ENCODE measurements around the gene DMP1.

The DMP1 gene, protein sequence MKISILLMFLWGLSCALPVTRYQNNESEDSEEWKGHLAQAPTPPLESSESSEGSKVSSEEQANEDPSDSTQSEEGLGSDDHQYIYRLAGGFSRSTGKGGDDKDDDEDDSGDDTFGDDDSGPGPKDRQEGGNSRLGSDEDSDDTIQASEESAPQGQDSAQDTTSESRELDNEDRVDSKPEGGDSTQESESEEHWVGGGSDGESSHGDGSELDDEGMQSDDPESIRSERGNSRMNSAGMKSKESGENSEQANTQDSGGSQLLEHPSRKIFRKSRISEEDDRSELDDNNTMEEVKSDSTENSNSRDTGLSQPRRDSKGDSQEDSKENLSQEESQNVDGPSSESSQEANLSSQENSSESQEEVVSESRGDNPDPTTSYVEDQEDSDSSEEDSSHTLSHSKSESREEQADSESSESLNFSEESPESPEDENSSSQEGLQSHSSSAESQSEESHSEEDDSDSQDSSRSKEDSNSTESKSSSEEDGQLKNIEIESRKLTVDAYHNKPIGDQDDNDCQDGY

DNA sequence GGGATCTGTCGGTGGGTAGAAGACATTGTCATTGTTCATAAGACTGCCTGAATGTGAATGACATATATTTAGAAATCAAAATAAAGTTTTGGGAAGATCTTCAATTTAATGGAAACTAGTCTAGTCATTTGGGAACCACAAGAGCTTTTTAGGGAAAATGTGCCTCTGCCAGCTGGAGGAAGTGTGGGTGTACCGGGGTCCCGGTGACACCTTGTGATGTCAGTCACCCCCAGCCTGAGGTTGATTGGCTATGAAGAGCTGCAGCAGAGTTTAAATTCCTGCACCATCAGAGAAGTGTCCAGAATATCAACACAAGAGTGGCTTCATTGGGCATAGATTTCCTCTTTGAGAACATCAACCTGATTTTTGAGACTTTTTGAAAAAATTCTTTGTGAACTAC, at the start of gene DMP1:
Gene DMP1 (plus strand): TSS at position 301 of the 400 bp plus-strand sequence. CDS start 6,213 bp downstream, outside the sequence.
- DNase-seq (ENCODE audit: low read depth in 3 of 3): no peak

DNA sequence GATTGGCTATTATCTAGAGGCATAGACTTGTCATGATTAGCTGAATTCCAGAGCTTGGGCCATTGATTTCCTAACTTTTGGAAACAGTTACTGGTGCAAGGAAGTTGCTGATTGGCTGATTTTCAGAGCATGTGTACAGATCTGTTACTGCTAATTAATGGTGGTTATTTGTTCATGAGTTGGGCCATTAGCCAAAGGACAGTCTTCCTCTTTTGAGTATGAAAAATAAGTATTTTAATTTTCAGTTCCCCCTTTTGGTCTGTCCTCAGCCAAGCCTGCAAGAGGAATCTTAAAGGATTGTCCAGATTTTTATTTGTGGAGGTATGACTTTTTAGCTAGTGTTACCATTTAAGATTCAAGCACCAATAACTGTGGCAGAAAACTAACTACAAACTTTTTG, 48.7 kb upstream of the DMP1 start:
- no peak for DNase-seq (ENCODE audit: low read depth in 3 of 3)

DNA sequence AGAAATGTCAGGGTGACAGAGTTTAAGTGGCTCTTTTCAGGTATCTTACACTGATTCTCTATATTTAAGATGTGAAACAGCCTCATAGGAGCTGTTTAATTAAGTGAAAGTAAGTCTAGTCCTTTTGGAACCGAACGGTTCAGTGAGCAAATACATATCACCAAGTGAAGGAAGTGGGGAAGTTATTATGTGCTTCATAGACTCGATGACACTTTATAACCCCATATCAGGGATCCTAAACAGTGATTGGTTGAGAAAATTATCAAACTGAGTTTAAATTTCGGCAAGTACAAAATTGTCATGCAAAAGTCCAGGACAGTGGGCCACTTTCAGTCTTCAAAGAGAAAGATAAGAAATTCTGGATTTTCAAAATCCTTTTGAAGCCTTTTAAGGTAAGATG, 41.9 kb upstream of the DMP1 start, which contains the start of gene DSPP:
Gene DSPP (plus strand): TSS at position 301 of the 400 bp plus-strand sequence. CDS start 2,380 bp downstream, outside the sequence.
- no peak for DNase-seq (ENCODE audit: low read depth in 3 of 3)

DNA sequence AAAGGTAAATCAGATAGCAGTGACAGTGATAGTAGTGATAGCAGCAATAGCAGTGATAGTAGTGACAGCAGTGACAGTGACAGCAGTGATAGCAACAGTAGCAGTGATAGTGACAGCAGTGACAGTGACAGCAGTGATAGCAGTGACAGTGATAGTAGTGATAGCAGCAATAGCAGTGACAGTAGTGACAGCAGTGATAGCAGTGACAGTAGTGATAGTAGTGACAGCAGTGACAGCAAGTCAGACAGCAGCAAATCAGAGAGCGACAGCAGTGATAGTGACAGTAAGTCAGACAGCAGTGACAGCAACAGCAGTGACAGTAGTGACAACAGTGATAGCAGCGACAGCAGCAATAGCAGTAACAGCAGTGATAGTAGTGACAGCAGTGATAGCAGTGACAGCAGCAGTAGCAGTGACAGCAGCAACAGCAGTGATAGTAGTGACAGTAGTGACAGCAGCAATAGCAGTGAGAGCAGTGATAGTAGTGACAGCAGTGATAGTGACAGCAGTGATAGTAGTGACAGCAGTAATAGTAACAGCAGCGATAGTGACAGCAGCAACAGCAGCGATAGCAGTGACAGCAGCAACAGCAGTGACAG, 35.7 kb upstream of the DMP1 start:
- DNase-seq (ENCODE audit: low read depth in 3 of 3): no peak

DNA sequence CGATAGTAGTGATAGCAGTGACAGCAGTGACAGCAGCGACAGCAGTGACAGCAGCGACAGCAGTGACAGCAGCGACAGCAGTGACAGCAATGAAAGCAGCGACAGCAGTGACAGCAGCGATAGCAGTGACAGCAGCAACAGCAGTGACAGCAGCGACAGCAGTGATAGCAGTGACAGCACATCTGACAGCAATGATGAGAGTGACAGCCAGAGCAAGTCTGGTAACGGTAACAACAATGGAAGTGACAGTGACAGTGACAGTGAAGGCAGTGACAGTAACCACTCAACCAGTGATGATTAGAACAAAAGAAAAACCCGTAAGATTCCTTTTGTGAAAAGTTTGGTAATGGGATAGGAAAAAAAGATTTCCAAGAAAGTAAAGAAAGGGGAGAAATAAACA, 33.8 kb upstream of the DMP1 start:
- DNase-seq (ENCODE audit: low read depth in 3 of 3): no peak

DNA sequence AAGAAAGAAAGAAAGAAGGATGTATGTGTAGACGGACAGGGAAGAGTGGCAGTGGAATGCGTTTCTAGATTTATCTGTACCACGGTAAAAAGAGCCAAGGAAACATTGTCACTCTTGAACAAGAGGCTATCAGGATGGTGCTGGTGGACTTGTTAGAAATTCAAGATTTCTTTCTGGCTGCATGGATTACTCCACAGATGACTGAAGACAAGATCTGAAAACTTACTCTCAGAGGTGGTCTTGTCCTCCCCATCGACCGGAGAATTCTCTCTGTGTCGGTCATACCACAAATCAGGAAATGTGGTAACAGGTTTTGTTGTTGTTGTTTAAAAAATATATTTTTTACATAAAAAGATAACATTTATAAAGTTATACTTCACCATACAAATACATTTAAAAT, 30.0 kb upstream of the DMP1 start:
- no peak for DNase-seq (ENCODE audit: low read depth in 3 of 3)

DNA sequence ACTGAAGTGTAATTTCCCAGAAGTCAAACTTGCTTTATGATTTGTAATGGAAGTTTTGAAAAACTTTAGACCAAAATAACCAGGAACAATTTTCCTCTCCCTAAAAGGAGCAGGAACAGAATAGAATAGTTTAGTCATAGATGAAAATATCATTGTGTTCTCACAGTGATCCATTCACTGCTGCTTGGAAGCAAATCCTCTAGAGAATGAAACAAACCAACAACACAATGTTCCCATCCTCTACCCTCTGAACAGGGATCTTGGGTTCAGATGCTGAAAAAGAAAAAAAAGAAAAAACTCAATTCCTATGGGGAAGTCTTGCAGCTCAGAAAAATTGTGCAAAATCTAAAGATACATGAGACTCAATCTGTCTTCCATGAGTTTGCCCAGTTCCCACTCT, 29.6 kb upstream of the DMP1 start:
- no peak for DNase-seq (ENCODE audit: low read depth in 3 of 3)

DNA sequence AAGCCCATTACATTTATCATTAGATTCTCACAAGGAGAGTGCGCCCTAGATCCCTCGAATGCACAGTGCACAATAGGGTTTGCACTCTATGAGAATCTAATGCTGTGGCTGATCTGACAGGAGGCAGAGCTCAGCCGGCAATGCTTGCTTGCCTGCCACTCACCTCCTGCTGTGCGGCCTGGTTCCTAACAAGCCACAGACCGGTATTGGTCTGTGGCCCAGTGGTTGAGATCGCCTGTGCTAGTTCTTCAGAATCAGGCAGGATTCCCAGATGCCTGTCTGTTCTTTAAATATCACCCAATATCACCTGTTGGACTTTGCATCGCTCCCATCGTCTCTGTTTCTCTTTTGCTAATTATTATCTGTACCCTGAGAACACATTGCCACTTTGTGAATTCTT, 27.8 kb upstream of the DMP1 start:
- no peak for DNase-seq (ENCODE audit: low read depth in 3 of 3)

DNA sequence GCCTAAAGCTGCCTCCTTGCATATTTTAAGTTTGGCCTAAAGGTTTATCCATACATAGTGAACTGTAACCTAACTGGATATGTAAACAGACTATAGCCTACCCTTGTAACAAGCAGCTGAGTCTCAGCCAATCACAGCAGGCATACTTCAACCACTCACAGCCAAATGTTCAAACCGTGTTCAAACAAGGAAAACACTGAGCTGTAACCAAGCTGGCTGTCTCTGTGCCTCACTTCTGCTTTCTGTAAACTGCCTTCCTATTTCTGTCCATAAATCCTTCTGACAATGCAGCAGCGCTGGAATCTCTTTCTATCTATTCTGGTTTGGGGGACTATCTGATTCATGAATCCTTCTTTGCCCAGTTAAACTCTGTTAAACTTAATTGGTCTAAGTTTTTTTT, 25.4 kb upstream of the DMP1 start:
- no peak for DNase-seq (ENCODE audit: low read depth in 3 of 3)

DNA sequence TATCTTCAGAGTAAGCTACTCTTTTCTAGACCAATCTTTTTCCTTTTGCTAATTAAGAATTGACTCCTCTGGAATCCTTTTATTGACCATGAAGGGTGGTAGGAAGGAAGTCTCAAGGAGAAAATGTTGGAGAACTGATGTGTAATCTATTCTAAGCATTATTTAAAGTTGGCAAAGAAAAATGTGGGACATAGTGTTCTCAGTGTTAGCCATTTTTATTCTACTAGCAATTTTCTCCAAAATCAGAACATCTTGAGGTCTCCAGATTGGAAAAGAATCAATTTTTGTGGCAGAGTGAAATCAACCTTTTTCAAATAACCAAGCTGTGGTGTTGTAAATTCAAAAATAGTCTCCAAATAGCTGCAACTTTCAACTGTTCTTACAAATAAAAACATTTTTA, 18.4 kb upstream of the DMP1 start:
- no peak for DNase-seq (ENCODE audit: low read depth in 3 of 3)

DNA sequence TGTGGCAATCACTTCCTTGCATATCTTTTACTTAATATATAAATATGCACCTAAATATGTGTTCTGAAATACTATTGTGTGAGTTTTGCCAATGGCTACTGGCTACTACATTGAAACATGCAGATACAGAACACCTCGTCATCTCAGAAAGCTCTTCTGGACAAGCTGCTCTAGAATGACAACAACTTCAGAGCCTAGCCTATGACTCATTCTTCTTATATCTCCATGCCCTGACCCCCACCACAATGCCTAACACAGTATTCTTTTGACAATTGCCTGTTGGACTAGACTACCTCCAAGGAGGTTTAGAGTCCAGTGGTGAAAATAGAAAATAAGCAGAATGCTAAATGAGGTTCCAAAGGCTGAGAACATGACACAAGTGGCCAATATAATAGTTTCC, 17.6 kb upstream of the DMP1 start:
- no peak for DNase-seq (ENCODE audit: low read depth in 3 of 3)

DNA sequence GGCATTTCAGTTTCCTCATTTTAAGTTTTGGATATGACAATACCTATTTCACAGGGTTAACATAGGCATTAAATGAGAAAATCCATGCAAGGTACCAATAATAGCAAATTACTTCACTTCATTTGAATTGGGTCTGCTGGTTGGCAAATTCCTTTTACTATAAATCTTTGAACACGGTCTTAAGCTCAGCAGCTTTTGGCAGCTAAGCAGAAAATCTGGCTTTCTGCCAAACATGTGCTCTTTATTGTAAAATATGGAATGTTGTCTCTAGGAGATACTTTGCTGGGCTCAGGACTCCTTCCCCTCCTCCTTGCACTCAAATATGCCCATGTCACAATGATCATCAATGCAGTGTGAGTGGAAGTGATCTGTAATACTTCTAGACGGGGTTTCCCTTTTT, 16.8 kb upstream of the DMP1 start:
- no peak for DNase-seq (ENCODE audit: low read depth in 3 of 3)

DNA sequence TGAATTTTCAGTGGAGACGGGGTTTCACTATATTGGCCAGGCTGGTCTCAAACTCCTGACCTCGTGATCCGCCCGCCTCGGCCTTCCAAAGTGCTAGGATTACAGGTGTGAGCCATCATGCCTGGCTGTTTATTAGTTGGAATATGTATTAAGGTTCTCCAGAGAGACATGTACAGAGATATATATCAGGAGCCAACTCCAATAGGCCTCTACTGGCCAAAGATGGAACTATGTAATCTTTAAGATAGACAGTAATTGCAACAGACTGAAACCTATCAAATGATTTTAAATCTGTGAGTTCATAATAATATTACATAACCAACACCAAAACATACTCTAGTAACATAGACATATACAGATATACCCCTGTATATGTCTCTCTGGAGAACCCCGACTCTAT, 5.8 kb upstream of the DMP1 start:
- DNase-seq (ENCODE audit: low read depth in 3 of 3): no peak

DNA sequence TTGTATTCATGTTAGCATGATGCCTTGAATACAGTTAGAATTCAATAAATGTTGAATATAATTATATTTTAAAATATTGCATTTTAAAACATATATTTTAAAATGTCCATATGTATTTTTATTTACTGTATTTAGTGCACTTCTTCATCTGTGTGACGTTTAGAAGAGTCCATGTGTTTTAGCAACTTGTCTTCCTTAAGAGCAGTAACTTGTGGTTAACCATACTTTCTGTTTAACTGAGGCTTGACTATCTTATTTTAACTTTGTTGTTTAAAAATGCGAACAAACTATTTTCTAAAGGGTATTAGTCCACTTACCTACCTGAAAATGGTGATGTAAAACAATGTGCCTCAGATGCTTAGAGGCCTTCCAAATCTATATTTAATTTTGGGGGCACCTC, 858 bp downstream of the DMP1 start:
- no peak for DNase-seq (ENCODE audit: low read depth in 3 of 3)

DNA sequence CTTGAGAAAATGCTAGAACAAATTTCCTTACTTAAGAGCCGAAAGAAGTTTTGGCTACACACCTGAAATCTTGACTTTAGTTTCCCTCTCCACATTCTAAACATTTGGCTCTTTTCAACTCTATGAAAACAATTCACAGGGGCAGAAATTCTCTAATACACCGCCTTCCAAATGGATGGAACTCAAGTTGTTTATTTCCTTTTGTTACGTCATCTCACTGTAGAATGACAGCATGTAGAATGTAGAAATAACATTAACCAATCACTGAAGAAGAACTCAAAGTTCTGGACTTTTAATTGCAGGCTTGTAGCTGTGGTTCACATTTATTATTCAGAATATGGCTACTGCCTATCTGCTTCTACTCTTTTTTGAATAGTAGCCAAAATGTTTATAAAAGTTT, 1.9 kb downstream of the DMP1 start:
- no peak for DNase-seq (ENCODE audit: low read depth in 3 of 3)

DNA sequence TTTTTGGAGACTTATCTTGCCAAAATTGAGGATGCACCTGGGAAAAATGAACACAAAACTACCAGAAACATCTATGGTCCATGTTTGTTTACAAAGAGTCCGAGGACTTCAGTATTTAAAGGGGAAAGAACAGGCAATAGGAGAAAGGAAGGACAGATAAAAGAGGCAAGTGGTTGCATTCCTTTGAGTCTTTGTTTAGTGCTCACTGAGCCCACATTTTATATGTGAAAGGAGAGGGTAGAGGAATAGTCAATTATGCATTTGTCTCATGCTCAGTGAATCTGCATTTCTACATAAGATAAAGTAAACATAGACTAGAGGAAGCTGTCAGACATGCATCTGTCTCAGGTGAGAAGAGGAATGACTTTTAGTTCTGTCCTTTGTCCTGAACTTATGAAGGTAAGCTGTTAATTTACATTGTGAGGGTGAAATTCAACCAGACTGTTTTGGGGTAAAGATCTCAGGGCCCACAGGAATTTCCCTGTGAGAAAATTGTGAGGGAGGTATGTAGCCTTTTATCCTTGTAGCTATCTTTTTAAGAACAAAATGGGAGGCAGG, 4.5 kb downstream of the DMP1 start:
- no peak for DNase-seq (ENCODE audit: low read depth in 3 of 3)

DNA sequence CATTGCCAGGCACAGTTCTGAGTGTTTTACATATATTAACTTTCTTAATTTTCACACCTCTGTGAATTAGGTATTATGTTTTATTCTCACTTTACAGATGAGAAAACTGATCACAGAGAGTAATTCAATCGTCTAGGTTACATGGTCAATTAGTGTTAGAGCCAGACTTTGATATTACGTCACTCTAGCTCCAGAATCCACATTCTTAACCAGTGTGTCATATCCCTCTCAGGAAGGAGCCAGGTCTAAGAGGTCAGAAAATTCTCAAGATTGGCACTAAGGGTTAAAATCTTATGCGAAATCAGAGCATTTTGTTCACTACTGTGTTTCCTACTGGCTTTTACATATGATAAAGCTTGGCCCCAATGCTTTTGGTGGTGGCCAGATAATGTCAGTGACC, 7.4 kb downstream of the DMP1 start:
- no peak for DNase-seq (ENCODE audit: low read depth in 3 of 3)

DNA sequence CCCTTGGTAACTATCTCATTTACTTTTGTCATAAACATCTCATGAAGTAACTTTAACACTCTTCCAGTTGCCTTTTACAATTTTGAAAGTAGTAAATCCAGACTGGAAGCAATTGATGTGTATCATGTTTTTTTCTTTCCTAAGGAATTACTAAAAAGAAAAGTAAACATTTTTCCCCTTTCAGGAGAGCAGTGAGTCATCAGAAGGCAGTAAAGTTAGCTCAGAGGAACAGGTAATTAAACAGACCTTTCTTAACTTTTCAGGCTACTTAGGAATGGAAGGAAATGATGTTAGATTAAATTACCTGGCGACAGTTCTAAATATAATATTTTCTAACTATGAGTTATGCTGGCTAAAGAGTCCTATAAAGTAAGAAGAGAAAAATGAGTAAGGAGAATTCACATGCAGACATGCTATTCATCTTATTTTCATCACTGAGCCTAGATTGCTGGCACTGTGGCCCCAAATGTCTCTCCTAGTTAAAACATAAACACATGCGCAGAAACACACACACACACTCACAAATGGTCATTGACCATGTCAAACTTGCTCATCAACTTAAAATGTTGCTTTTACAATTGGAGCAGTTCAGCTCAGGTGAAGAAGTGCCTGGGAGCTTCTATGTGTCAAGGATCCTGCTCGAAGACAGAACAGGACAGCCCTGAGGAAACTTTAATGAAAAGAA, 9.3 kb downstream of the DMP1 start:
- DNase-seq (ENCODE audit: low read depth in 3 of 3): no peak

DNA sequence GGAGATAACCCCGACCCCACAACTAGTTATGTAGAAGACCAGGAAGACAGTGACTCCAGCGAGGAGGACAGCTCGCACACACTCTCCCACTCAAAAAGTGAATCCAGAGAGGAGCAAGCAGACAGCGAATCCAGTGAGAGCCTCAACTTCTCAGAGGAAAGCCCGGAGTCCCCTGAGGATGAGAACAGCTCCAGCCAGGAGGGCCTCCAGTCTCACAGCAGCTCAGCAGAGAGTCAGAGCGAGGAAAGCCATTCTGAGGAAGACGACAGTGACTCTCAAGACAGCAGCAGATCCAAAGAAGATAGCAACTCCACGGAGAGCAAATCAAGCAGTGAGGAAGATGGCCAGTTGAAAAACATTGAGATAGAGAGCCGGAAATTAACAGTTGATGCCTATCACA, 12.8 kb downstream of the DMP1 start:
- no peak for DNase-seq (ENCODE audit: low read depth in 3 of 3)

DNA sequence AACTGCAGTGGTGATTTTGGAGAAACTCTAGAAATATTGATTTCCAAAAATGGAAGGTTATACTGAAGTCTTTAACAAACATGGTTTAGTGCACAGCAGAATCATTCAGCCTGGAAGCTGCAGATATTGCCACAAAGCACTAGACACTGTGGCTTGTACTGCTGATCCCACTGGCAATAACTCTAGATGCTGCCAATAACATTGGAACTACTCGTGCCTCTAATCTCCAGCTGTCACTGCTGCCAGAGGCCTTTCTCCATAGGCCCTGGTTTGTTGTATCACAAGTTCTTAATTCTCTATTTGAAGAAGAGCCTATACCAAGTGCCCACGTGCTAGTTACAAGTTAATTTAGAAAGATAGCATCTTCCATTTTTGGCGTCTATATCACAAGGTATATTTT, 19.3 kb downstream of the DMP1 start:
- no peak for DNase-seq (ENCODE audit: low read depth in 3 of 3)

DNA sequence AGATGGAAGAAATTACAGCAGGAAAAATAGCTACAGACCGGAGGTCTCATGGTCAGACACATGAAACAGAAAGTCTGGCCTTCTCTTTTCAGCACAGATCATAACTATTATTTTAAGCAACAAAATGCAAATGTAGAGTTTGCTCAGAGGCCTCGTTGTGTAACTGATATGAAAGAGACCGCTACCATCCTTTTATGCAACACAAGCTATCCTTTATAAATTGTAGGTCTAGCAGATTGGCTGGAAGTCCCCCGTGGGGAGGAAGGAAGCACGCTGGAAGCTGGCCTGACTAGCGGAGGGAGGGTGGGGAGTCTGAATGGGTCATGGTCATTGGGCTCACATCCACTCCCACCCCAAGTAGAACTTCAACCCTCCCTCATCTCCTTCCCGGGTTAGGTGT, 27.7 kb downstream of the DMP1 start:
- DNase-seq (ENCODE audit: low read depth in 3 of 3): no peak

DNA sequence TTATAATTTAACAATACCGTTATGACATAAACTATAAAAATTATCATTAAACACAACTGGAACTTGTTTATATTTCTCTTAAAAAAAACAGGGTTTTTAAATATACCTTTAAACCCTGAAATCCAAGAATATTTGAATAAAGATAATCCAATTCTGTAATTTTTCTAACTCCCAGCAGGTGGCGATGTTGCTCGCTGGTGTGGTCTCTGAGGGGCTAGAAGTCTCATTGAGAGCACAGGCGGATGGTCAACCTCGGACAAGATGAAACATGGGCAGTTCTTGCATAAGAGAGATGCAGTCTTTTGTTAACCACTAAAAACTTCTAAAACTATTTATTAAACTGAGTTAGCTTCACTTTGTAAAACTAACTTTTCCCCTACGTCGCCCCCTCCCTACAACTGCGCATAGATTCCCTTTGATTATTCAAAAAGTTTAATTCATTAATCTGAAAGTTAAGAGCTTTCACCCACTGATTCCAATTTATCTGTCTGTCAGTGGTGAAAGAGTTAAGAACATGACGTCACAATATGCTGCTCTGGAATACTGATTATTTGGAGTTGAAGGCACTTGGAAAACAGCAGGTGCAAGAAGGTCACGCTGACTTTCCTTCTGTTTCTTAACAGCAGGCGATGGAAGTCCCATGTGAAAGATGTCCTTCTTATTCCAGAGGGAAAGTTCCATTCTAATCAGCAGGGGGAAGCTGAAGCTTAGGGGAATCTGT, 29.5 kb downstream of the DMP1 start:
- DNase-seq (ENCODE audit: low read depth in 3 of 3): peak in 2 of 3 donors; percentile 3 to 8
